HG02763 (cell line): ENCODE measurements around the gene ADAMTS17.

Source experiments
- ATAC-seq: cut with Tn5 transposase; IDR thresholded peaks from one replicate; pipeline ENCODE4 v1.9.1; 2021; ENCODE audit warnings: mild to moderate bottlenecking, moderate library complexity; ENCODE audit not compliant: unreplicated experiment

The ADAMTS17 gene

DNA sequence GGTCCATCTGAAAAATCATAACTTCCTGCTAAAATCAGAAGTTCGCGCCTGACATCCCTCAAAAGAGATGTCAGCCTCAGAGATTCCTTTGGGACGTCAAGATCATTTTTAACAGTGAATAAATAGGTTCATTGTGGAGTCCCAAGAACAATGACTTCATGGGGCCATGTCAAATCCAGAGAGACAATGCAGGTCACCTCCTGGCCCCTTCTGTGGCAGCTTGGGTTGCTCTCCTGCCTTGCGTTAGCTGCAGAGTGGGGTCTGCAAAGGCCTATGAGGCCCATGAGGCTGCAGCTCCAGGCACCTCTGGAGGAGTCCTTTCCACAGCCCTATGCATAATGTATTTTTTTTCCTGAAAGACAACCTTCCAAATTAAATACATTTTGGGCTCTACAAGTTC lies 282.3 kb downstream of the ADAMTS17 start:
- ATAC-seq, result no peak

- ATAC-seq, result no peak
These were observed 282.7 kb downstream of the ADAMTS17 start for GRCh38 chr15:100059094-100059493.

GRCh38 chr15:100058458-100058857 lies 283.3 kb downstream of the ADAMTS17 start:
- ATAC-seq, result no peak

DNA sequence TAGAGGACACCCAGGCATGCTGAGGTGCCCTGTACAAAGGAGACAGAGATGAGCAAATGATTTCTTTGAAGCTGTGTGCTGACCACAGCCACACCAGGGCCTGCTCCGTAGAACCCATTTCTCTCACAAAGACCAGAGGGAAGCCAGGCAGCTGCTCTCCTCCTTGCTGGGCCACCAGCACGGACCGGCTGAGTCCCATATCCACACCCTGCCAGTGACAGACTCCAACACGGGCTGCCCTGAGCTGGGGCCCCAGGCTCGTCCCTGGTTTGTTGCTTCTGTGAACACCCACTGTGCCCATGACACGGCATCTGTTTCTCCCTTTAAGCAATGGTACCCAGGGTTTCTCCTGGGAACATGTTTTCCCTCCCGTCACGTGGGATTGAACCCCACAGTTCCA lies 284.5 kb downstream of the ADAMTS17 start:
- no peak for ATAC-seq

DNA sequence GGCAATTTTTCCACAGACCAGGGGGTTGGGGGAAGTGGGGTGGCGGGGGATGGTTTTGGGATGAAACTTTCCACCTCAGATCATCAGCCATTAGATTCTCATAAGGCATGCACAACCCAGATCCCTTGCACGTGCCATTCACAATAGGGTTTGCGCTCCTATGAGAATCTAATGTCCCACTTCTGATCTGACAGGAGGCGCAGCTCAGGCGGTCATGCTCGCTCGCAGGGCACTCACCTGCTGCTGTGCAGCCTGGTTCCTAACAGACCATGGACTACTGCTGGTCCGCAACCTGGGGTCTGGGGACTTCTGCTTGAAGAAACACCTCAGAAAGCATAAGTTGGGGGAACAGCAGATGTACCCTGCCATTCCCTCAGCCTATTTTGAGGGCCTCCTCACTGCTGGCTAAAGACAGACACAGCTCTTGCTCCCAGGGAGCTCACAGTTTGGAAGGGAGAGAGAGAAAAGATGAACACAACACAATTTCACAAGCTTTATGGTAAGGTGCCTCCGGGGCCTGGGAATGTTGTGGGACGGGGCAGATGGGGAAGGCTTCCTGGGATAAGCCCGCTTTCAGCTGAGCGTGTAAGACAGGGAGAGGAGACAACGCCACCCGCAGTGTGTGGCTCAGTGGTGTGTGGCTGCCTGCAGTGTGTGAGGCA lies 285.2 kb downstream of the ADAMTS17 start:
- no peak for ATAC-seq

DNA sequence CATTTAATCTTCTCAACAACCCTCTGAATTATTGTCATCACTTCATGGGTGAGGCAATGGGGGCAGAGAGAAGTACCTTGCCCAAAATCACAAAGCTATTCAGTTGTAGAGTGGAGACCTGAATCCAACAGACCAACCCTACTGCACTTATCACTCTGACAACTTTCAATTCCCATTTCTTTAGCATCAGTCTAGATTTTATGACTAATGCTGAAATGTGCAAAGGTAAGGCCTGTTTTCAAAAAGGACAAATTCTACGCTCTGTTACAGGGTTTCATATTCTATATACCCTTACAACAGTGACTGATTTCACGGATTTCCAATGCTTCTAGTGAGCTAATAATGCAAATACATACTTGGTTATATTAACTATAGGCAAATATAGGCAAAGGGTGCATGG lies 286.0 kb downstream of the ADAMTS17 start:
- ATAC-seq, result no peak

GRCh38 chr15:100054539-100054938 lies 287.2 kb downstream of the ADAMTS17 start:
- ATAC-seq, result no peak

DNA sequence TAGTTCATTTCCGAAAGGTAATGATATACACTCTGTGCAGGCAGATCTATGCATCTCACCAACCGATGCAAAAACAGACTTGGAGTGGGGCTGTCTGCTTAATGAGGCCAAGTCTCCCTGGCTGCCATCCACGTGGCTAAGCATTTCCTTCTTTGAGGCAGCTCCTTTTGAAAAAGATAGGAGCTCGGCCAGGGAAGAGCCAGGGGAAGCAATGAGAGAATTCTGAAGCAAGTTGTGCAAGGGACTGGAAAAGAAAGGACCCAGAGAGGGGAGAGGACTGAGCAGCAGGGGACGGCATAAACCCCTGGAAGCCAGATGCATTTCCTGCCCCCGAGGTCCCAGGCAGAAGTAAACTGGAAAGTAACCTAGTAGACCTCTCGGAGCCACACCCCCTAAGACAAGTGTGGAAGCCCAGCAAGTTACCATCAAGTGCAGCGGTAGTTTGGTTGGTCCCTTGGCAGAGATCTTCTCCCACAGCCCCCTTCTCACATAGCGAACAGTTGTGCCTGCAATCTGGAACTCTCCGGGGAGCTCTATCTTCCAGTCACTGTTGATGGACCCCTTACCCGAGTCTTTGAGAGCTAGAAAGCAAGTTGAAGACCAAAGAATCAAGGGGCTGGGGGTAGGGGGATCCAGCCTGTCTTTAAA lies 288.2 kb downstream of the ADAMTS17 start:
- no peak for ATAC-seq

DNA sequence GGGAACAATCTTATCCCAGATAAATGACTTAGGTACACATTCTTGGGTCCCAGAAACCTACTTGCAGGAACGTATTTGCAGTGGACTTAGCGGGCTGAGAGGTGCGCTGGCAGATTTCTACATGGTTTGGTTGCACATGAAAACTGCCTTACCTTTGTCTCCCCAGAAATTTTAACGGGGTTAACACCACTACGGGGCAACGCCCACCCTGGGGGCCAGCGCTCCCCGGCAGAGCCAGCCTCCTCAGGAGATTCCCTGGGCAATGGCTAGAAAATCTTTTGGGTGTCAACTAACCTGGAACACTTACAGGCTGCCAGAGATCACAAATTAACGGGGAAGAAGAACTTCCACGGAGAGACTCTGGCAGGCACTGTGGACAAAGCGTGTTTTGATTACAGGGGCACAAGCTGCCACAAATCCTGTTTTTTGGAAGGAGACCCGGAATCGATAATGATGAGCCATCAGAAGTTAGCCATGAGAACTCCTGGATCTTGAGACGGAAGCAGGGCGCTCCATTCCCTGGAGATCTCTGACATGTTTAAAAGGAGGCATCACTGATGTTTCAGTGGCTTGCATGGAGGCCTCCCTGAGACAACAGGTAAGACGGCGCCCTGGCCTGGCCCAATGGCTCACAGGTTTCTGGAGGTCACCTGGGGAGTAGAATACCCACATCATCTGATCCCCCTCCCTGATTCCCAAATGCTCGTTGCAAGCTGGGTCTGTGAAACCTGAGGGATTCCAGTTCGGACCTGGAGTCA lies 288.9 kb downstream of the ADAMTS17 start:
- ATAC-seq, result no peak

- ATAC-seq, result no peak
These were observed 290.6 kb downstream of the ADAMTS17 start for GRCh38 chr15:100050877-100051786.

- ATAC-seq, result no peak
These were observed 291.6 kb downstream of the ADAMTS17 start for GRCh38 chr15:100049936-100050876.

- ATAC-seq, result no peak
These were observed 292.3 kb downstream of the ADAMTS17 start for GRCh38 chr15:100049483-100049882.

DNA sequence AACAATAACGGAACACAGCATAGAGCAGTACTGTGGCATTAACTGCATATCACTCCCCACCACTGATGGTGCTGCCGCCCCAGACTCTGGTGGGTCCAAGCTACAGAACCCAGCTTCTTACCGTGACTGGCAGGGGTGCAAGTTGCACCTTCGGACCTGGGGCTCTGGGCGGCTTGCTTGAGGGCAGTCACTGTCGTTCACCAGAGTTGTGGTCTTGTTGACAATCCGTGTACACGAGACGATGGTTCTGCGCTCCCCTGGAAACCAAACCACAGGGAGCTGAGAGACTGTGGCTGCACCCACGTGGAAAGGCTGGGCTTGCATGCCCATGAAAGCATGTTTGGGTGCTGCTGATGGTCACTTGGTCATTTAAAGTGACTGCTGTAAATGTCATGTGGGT lies 293.0 kb downstream of the ADAMTS17 start:
- no peak for ATAC-seq

DNA sequence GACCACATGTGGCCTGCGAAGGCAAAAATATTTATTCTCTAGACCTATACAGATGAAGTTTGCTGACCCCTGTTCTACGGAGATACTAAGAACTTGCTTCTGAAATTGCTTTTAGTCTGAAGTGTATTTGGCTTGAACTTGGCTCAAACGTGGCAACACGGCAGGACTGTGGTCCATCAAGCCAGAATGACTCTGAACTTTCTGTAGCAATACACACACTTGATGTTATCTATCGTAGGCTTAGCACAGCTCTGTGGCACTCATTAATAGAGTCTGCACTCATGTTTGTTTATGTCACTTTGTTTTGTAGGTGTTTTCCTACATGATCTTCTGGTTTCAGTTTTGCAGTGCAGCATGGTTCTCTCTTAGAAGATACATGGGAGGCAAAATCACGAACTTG lies 298.1 kb downstream of the ADAMTS17 start:
- ATAC-seq, result no peak

- ATAC-seq, result no peak
These were observed 298.6 kb downstream of the ADAMTS17 start for GRCh38 chr15:100043068-100043641.

DNA sequence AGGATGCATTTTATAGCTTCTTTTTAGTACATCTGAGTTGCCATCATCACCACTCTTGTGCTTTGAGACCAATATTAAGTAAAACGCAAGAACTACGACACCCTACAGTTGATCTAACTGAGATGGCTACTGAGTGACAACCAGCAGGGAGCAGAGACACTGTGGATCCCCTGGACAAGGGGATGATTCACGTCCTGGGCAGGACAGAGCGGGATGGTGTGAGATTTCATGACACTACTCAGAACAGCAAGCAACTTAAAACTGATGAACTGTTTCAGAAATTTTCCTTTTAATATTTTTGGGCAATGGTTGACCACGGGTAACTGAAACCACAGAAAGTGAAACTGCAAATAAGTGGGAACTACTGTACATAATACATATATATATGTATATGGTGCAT lies 299.2 kb downstream of the ADAMTS17 start:
- ATAC-seq, result no peak

DNA sequence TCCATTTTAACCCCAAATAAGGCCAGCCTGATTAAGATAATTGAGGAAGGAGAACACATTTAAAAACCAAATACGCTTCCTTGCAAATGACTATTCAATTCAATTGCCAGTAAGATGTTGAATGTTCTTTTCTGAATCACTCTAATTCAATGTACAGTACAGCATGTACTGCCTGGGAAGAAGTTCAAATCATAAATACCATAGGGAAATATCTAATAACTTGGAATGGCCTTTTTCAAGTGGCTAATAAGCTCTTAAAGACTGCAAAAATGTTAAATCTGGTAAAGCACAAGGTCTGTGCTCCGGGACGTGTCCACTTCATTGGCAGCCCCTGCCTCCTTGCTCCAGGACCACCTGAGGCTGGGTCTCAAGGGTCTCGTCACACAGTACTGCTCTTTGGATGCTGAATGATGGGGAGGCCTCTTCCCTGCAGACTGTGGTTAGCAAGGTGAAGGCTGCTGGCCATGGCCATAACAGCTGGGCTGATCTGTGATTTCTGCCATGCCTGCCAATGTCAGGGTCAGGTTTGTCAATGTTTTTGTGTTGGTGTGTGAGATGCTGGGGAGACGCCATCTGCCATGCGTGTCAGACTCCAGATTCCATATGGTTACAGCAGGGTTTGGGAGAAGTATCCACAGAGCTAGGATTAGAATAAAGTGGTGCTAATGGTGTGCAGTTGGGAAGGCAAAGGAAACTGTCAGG lies 300.5 kb downstream of the ADAMTS17 start:
- ATAC-seq, result no peak

- no peak for ATAC-seq
These were observed 301.8 kb downstream of the ADAMTS17 start for GRCh38 chr15:100039994-100040393.

GRCh38 chr15:100038736-100039135 lies 303.0 kb downstream of the ADAMTS17 start:
- ATAC-seq, result no peak
